Testis (tissue), 3 donors: ENCODE measurements around the gene VENTX. TPM values are rescaled to one million over a fixed set of nuclear protein-coding genes. Genes with fewer than 3 reads are reported as not detected.

Source experiments
- DNase-seq: peaks from one replicate; pipeline ENCODE4 v3.0.0-alpha.2; 2019
- H3K27ac ChIP-seq, 2 donors: fragments of 200-600 bp; sonication (generic); one replicate each; pipeline ENCODE4 v1.5.1; 2019
- H3K27me3 ChIP-seq: fragments of 200-600 bp; sonication (generic); one replicate; pipeline ENCODE4 v1.5.1; 2019
- H3K36me3 ChIP-seq: fragments of 200-600 bp; sonication (generic); one replicate; pipeline ENCODE4 v1.5.1; 2017; ENCODE audit warnings: low read depth; ENCODE audit errors: missing control alignments
- H3K4me1 ChIP-seq: fragments of 200-600 bp; sonication (generic); one replicate; pipeline ENCODE4 v1.5.1; 2019
- H3K4me3 ChIP-seq, 2 donors: fragments of 200-600 bp; sonication (generic); one replicate each; pipeline ENCODE4 v1.5.1; 2017 to 2019
- H3K9me3 ChIP-seq: fragments of 200-600 bp; sonication (generic); one replicate; pipeline ENCODE4 v1.5.1; 2017
- CTCF ChIP-seq, 3 experiments: fragments of 450-650 bp in 2 of 3; fragments of 200-600 bp in 1 of 3; sonication (generic) in 1 of 3; IDR thresholded peaks; one replicate each; pipeline ENCODE4 v1.5.1; 2016 to 2019; ENCODE audit warnings: antibody characterized with exemption in 3 of 3, mild to moderate bottlenecking in 2 of 3, moderate library complexity in 1 of 3
- POLR2A ChIP-seq: fragments of 450-650 bp; IDR thresholded peaks from one replicate; pipeline ENCODE4 v1.6.1; 2017; ENCODE audit warnings: antibody characterized with exemption, mild to moderate bottlenecking, moderate library complexity
- WGBS, 2 donors: methylation state at CpG; one replicate each; pipeline ENCODE4 v1.1.5; 2018; 5-methylcytosine and 5-hydroxymethylcytosine counted together
- intact Hi-C: fragments of 100-400 bp; cut with DNase I; formaldehyde crosslinking; loops from one replicate; pipeline ENCODE4 v1.15.1; 2023; ENCODE audit warnings: low total_unique reads
- polyA plus RNA-seq: library from polyadenylated mRNA; stranded (reverse); fragments of 350-450 nt; fragmentation: Illumina TruSeq; extraction: RNeasy Lipid Tissue Mini Kit (QIAGEN cat#74804); gene quantifications from one replicate; pipeline ENCODE4 v1.2.3, GENCODE V29; 2014; ENCODE audit warnings: low read depth, low replicate concordance; ENCODE audit not compliant: insufficient read depth
- total RNA-seq, 2 donors: library from RNA; depleted of rRNA; stranded (reverse); fragments of >200 nt; gene quantifications; one replicate each; pipeline ENCODE4 v1.2.3, GENCODE V29; 2016

Gene VENTX
- total and polyA plus RNA-seq, 3 donors from 2014 or later = 1.5 to 3.5 (median 2.2) TPM

DNA sequence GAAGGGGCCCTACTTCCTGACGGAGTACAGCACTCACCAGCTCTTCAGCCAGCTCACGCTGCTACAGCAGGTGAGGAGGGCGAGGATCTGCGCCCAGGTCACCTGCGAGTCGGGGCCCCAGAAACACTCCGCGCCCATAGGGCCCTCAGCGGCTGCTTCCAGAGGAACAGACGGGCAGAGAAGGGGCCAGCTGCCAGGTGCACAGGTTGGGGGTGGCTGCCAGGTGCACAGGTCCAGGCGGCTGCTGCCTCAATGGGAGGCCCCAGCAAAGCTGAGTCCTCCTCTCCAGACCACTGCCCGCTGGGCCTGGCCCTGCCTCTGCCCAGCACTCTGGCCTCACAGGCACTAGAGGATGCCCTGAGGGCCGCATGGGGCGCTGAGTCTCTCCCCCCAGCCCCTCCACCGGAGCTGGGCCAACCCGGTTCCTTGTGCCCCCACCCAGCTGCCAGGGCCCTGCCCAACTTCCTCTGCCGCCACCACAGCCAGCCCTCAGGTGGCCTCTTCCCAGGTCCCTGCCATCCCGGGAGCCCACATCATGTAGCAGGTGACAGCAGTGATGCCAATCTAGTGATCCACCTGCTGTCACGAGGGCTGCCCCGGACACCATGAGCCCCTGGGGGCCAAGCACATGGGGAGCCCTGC, 24.7 kb upstream of the VENTX start:
- Histone ChIP-seq H3K9me3 (no peaks in the 10 kb centered on the region), H3K36me3 (no peaks in the 10 kb centered on the region), H3K27me3 (no peaks in the 10 kb centered on the region), H3K4me3 (no peak overlapping the region), H3K27ac (no peak overlapping the region), H3K4me1 (no peaks in the 10 kb centered on the region)
- WGBS, 2 donors = 92% methylated on average over 17 of the region's 20 CpGs; no CpG with 5 or more reads in 1 of the 2 donors
- no peak for TF ChIP-seq POLR2A
- no peak for TF ChIP-seq CTCF (IDR thresholded peaks at IDR 0.05)
- intact Hi-C loops = no loop called here
- no peak for DNase-seq

- intact Hi-C loops = no loop called here
- TF ChIP-seq CTCF (IDR thresholded peaks at IDR 0.05) = no peak
- H3K9me3 ChIP-seq = no peaks in the 10 kb centered on the region
- no peak for DNase-seq
- H3K36me3 ChIP-seq = no peaks in the 10 kb centered on the region
- no peaks in the 10 kb centered on the region for H3K27me3 ChIP-seq
- H3K4me3 ChIP-seq = no peak overlapping the region
- WGBS, 2 donors = 88 to 92% methylated on average over 20 to 32 of the region's 32 CpGs
- no peaks in the 10 kb centered on the region for H3K4me1 ChIP-seq
- no peak overlapping the region for H3K27ac ChIP-seq
Measured at GRCh38 chr10:133213641-133214467, 23.8 kb upstream of the VENTX start.

GRCh38 chr10:133214468-133215410, 22.9 kb upstream of the VENTX start:
- Histone ChIP-seq H3K27ac (no peak overlapping the region), H3K4me3 (no peak overlapping the region), H3K27me3 (no peaks in the 10 kb centered on the region), H3K9me3 (no peaks in the 10 kb centered on the region), H3K4me1 (no peaks in the 10 kb centered on the region), H3K36me3 (no peaks in the 10 kb centered on the region)
- no peak for DNase-seq
- intact Hi-C loops = no loop called here
- WGBS, 2 donors = 81 to 90% methylated on average over 10 to 28 of the region's 28 CpGs
- no peak for TF ChIP-seq CTCF (IDR thresholded peaks at IDR 0.05)
- TF ChIP-seq POLR2A = no peak

DNA sequence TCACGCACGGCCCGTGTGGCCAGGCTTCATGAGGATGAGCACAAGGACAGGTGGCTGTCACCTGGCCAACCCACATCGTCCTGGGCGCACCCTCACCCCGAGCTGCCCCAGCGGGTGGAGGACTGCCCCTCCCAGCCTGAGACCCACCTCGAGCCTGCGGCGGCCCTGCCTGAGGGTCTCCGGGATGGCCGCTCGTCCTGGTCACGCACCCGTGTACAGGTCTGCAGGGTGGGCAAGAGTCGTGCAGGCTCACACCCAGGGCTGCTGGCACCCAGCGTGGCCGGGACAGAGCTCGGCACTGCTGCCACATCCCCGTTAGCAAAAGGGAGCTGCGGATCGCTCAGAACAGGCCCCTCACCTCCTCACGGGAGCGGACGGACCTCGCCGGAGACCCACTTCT, 22.1 kb upstream of the VENTX start:
- no peak for TF ChIP-seq CTCF (IDR thresholded peaks at IDR 0.05)
- TF ChIP-seq POLR2A = no peak
- Histone ChIP-seq H3K9me3 (no peaks in the 10 kb centered on the region), H3K4me1 (no peaks in the 10 kb centered on the region), H3K4me3 (no peak overlapping the region), H3K27ac (no peak overlapping the region), H3K27me3 (no peaks in the 10 kb centered on the region), H3K36me3 (no peaks in the 10 kb centered on the region)
- 96 to 100% methylated on average over 10 to 27 of the region's 27 CpGs for WGBS, 2 donors
- DNase-seq = no peak
- intact Hi-C loops = no loop called here
